ENCODE results near the gene LPXN. TPM values are rescaled to one million over a fixed set of nuclear protein-coding genes. Genes with fewer than 3 reads are reported as not detected.

The LPXN gene
- total and polyA plus RNA-seq, 2 donors (not counting 3 experiments of a cell fraction or from before 2014, with no cell fraction given): 6.2 TPM

GRCh38 chr11:58579192-58580129, 3.8 kb upstream of the LPXN start:
- H3K27ac ChIP-seq (ENCODE audit: insufficient read depth, low read depth, low read length): peak overlapping the region; percentile 95
- H3K9me1 ChIP-seq (replicated peaks; ENCODE audit: control insufficient read depth, extremely low read depth, insufficient read depth, low read length): no peaks in the 10 kb centered on the region
- H4K20me1 ChIP-seq (replicated peaks; ENCODE audit: control insufficient read depth, extremely low read depth, insufficient read depth, low read length): no peaks in the 10 kb centered on the region
- peaks cover 49% of the 10 kb centered on the region for H3K79me2 ChIP-seq (ENCODE audit: control insufficient read depth, insufficient read depth, low read length)
- no peaks in the 10 kb centered on the region for H3K27me3 ChIP-seq (ENCODE audit: control insufficient read depth in 2 of 2, insufficient read depth in 2 of 2, low read length in 2 of 2)
- H3K9me3 ChIP-seq (replicated peaks; ENCODE audit: control insufficient read depth, insufficient read depth, low read length): no peaks in the 10 kb centered on the region
- intact Hi-C loops (cut with micrococcal nuclease) (loop anchor here (2.0 to 10.0 kb wide), 6 partner anchors 527 to 1265 kb away; partner anchors contain the start of genes FAM111B, MED19 and TMX2), dilution Hi-C loops (cut with MboI; ENCODE audit: extremely low pct_ligation_motif_present, low sequenced_read_pairs) (no loop called here)
- H3K4me3 ChIP-seq (replicated peaks in 1 of 3; ENCODE audit: insufficient read depth in 1 of 3, low read depth in 1 of 3, low read length in 3 of 3): peak overlapping the region; percentile 59 to 92 (median 76)
- ChIA-PET CTCF (interaction anchor here (0.6 to 5.8 kb wide), 2 partner anchors 11 to 13 kb away, joined by 3 to 62 read pairs; no protein-coding TSS in a partner anchor), POLR2A (no interaction called here)
- peak overlapping the region; percentile 60 for H2AFZ ChIP-seq (ENCODE audit: low read depth, low read length)
- no TSS peak for BruUV-seq (replicated peaks)
- peak overlapping the region; percentile 97 for H3K9ac ChIP-seq (replicated peaks; ENCODE audit: extremely low read depth, insufficient read depth, low read length)
- peak; percentile 88 for DNase-seq (ENCODE audit: low read depth, low spot score)
- H3K36me3 ChIP-seq (ENCODE audit: control insufficient read depth in 2 of 2, extremely low read depth in 1 of 2, insufficient read depth in 2 of 2, low read length in 2 of 2): no peaks in the 10 kb centered on the region
- peak overlapping the region; percentile 93 for H3K4me2 ChIP-seq (ENCODE audit: insufficient read depth, low read length)
- TF ChIP-seq EZH2 (IDR thresholded peaks at IDR 0.05; ENCODE audit: borderline replicate concordance, low read depth, low read length, severe bottlenecking) (no peak), POLR2A (IDR thresholded peaks at IDR 0.05; ENCODE audit: low read depth, low read length) (peak; percentile 97), POLR2AphosphoS5 (IDR thresholded peaks at IDR 0.05; ENCODE audit: insufficient read depth, low read depth, low read length) (peak; percentile 96), CTCF (IDR thresholded peaks at IDR 0.05; ENCODE audit: extremely low read depth in 1 of 2, insufficient read depth in 1 of 2, low read depth in 1 of 2, low read length in 2 of 2) (peak; percentile 84 to 92), GATA2 (IDR thresholded peaks at IDR 0.05; ENCODE audit: insufficient read depth, insufficient read length, low read depth, low read length) (no peak), JUN (IDR thresholded peaks at IDR 0.05; ENCODE audit: borderline replicate concordance, insufficient read depth, insufficient read length, low read depth) (no peak), MAX (IDR thresholded peaks at IDR 0.05; ENCODE audit: insufficient read depth, insufficient read length) (peak; percentile 97), FOS (IDR thresholded peaks at IDR 0.05; ENCODE audit: borderline replicate concordance, insufficient read depth, low read length) (no peak), MYC (IDR thresholded peaks at IDR 0.05; ENCODE audit: low read depth, low read length) (peak; percentile 99)
- H3K4me1 ChIP-seq (ENCODE audit: control insufficient read depth, extremely low read depth, insufficient read depth, low read length): peaks cover 38% of the 10 kb centered on the region
- FAIRE-seq: peak; percentile 15

All from endothelial cell of umbilical vein (primary cell).